GM23248 (cell line): ENCODE measurements around the gene CYB5RL.

Source experiments
- EZH2 ChIP-seq: fragments of 200-600 bp; sonication (generic); IDR thresholded peaks from 2 replicates; pipeline ENCODE4 v1.6.1; 2018; ENCODE audit warnings: antibody characterized with exemption, mild to moderate bottlenecking; ENCODE audit not compliant: insufficient read depth, poor library complexity, severe bottlenecking
- EZH2phosphoT487 ChIP-seq: fragments of 200-600 bp; sonication (generic); IDR thresholded peaks from 2 replicates; pipeline ENCODE4 v1.6.1; 2018; ENCODE audit warnings: antibody characterized with exemption, moderate library complexity, mild to moderate bottlenecking, low read depth; ENCODE audit not compliant: insufficient read depth

DNA sequence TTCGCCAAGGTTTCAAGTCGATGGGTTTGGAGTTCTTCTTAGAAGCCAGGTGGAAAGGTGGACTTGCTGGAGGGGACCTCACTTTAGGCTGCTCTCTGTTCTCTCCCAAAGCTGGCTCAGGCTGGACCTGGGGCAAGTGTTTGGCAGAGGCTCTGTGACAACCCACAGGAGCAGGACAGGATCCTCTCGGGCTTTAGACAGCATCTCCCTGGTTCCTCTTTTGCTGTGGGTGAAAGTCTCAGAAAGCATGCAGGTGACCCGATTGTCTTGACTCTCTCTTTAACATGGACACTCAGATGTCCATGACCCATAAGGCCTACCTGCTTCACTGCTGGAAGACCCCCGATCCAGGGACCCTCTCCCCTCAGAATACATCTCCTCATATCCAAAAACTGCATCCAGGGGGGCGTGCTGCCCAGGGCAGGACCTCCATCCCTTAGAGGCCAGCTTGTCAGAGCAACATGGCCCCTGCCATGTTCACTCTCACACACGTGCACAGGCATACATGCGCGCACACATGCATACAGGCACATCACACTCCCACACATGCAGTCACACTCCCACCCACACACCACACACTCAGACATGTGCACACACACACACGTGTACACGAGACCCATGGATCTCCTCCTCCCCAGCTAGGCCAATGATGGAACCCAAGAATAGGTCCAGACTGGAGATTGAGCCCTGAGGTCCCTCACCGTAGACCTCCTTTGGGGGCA is 21.4 kb upstream of the CYB5RL start:
- TF ChIP-seq EZH2 (no peak), EZH2phosphoT487 (no peak)
